A549 (cell line): ENCODE measurements around the gene UCKL1. TPM values are rescaled to one million over a fixed set of nuclear protein-coding genes. Genes with fewer than 3 reads are reported as not detected.

Experiments used
- ATAC-seq, 2 experiments: fragments of 200-7000 bp in 1 of 2; fragments of >200 bp in 1 of 2; cut with Nextera tagmentation in 1 of 2; cut with Tn5 transposase in 1 of 2; 3 replicates each; pipeline versions ENCODE4 v1.8.0 to v1.9.1; 2018 to 2020; ENCODE audit warnings: mild to moderate bottlenecking in 1 of 2, moderate library complexity in 1 of 2
- CTCF ChIA-PET: fragments of 300-600 bp; sonication (Branson Sonifier 250); formaldehyde crosslinking; extraction: SDS; loops from one replicate; lab custom pipeline; 2021; ENCODE audit warnings: antibody characterized with exemption, inconsistent platforms; lab: Yijun Ruan, JAX
- POLR2A ChIA-PET: fragments of 350-600 bp; formaldehyde crosslinking; extraction: SDS; loops from one replicate; lab custom pipeline; 2021; ENCODE audit warnings: antibody characterized with exemption, inconsistent platforms; lab: Yijun Ruan, JAX
- DNase-seq, 2 experiments: peaks; one replicate each; pipeline versions ENCODE4 v3.0.0 to v3.0.0-alpha.2; 2011 to 2016; ENCODE audit warnings: low read depth in 1 of 2, low spot score in 1 of 2
- FAIRE-seq: peaks from 2 replicates; lab custom pipeline; 2011; peaks lifted over from hg19 to GRCh38; lab: Jason Lieb, UNC
- H3K27ac ChIP-seq, 2 experiments: fragments of >200 bp; sonication (Bioruptor Twin); formaldehyde crosslinking; 3 replicates each; pipeline ENCODE4 v1.5.1; 2016 to 2017
- H3K4me1 ChIP-seq: fragments of >200 bp; sonication (Bioruptor Twin); formaldehyde crosslinking; 3 replicates; pipeline ENCODE4 v1.6.1; 2016
- H3K4me2 ChIP-seq: fragments of >200 bp; sonication (Bioruptor Twin); formaldehyde crosslinking; 3 replicates; pipeline ENCODE4 v1.6.1; 2016
- H3K4me3 ChIP-seq: fragments of >200 bp; sonication (Bioruptor Twin); formaldehyde crosslinking; 3 replicates; pipeline ENCODE4 v1.5.1; 2016
- H3K9me3 ChIP-seq: fragments of >200 bp; sonication (Bioruptor Twin); formaldehyde crosslinking; 3 replicates; pipeline ENCODE4 v1.6.1; 2016
- CEBPB ChIP-seq, 2 experiments: fragments of >200 bp in 1 of 2; sonication (Bioruptor Twin) in 1 of 2; formaldehyde crosslinking in 1 of 2; IDR thresholded peaks; 2 replicates each; pipeline ENCODE4 v1.6.1; 2012 to 2016
- ESRRA ChIP-seq: fragments of 150-350 bp; IDR thresholded peaks from 2 replicates; pipeline ENCODE4 v1.6.1; 2014; ENCODE audit warnings: mild to moderate bottlenecking, low read length, borderline replicate concordance
- WGBS: methylation state at CpG from one replicate; pipeline ENCODE4 v1.1.6; 2017; ENCODE audit errors: missing lambda C conversion rate; 5-methylcytosine and 5-hydroxymethylcytosine counted together
- polyA plus RNA-seq, 4 experiments: library from polyadenylated mRNA; depleted of rRNA in 3 of 4; stranded (reverse); fragments of >200 nt; fragmentation: RNase III in 1 of 4; extraction: RNeasy Plus Mini Kit Qiagen cat#74134 plus additional on column Dnase treatment in 1 of 4; gene quantifications; 2 replicates in 3 of 4; 3 replicates in 1 of 4; pipeline ENCODE4 v1.2.3, GENCODE V29; 2011 to 2017
- small RNA-seq, 6 experiments: library from RNA; depleted of rRNA; stranded (forward); fragments of <200 nt; gene quantifications; one replicate each; pipeline ENCODE3, GENCODE V24; 2012
- TF ChIP-seq, protein P1 (sequence below): fragments of >200 bp; sonication (Bioruptor Twin); formaldehyde crosslinking; IDR thresholded peaks from 2 replicates; pipeline ENCODE4 v1.6.1; 2016

The UCKL1 gene
- polyA plus RNA-seq, 2 of the 4 experiments (the other 2 are of a cell fraction), result 19.1 to 30.4 TPM

DNA sequence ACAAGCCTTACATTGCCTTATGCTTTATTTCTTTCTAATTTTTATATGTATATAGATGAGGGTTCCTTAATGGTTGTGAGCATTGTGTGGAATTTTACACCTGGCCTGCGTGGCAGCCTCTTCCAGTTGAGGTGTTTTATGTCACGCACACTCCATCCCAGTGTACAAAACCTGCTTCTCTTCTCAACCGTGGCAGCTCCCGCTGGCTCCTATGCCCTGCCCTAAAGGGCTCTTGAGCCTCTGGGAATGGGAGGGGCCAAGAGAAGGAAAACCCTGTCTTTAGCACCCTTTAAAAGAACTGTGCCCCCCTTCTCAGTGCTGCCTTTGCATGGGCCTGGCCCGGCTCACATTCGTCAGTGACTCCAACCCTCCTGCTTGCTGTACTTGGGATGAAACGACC lies 65.6 kb downstream of the UCKL1 start (continued):
- TF ChIP-seq, protein P1, sequence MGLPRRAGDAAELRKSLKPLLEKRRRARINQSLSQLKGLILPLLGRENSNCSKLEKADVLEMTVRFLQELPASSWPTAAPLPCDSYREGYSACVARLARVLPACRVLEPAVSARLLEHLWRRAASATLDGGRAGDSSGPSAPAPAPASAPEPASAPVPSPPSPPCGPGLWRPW, result no peak

DNA sequence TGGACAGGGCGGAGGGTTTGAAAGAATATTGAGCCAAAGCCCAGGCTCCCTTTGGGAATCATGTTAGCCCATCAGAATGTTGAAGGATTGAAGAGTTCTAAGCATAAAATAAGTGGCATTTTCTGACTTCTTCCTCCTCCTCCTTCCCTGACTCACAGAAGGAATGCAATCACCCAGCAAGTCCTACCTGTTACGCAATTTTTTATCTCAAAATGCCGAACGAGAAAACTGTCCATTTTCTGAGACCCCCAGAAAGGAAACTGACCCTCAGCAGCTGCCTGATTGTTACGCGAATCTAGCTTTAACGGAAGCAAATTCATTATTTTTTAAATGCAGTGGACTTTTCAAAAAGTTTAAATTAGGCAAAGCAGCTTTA lies 66.0 kb downstream of the UCKL1 start:
- FAIRE-seq, result no peak
- H3K4me3 ChIP-seq, result no peak overlapping the region
- H3K4me2 ChIP-seq, result no peak overlapping the region
- CTCF ChIA-PET, result interaction anchor here (1.2 to 3.0 kb wide), 5 partner anchors 8 to 248 kb away, joined by 3 to 15 read pairs (median 9); partner anchors contain the start of gene TPD52L2
- TF ChIP-seq CEBPB (IDR thresholded peaks at IDR 0.05), result peak; percentile 32 to 62; a peak in 3 of 4 replicates
- no peak for TF ChIP-seq ESRRA
- TF ChIP-seq, all 56 proteins: peak for 1
- no peak for DNase-seq
- Histone ChIP-seq H3K9me3 (no peaks in the 10 kb centered on the region), H3K4me1 (no peaks in the 10 kb centered on the region), H3K27ac (no peak overlapping the region)
- POLR2A ChIA-PET, result no interaction called here
- ATAC-seq, result no peak
- 91% methylated on average over 7 of the region's 7 CpGs for WGBS

Small RNAs within 50 kb of the gene (small RNA-seq; reads per million reads assigned to genes)
- 0 reads per million in 6 experiments for gene MIR647
- 0 reads per million in 6 experiments for gene MIR941-2
- gene MIR941-4, result 0 reads per million in 6 experiments
- gene MIR941-5, result 0 reads per million in 6 experiments
- 0 to 36.5 (median 0.52) reads per million in 6 experiments for gene RNU1-134P

Other genes starting within 250 kb of the UCKL1 start
- 14.1 and 25.1 TPM in 2 replicates for gene ARFRP1, start 248.4 kb downstream of the UCKL1 start, polyA plus RNA-seq (2011; rRNA removed)
- 29.7 to 33.2 TPM (median 31.1 TPM) in 3 replicates for gene ARFRP1, start 248.4 kb downstream of the UCKL1 start, polyA plus RNA-seq (2017; fragmentation: RNase III; extraction: RNeasy Plus Mini Kit Qiagen cat#74134 plus additional on column Dnase treatment)
- gene ZGPAT, start 248.4 kb downstream of the UCKL1 start, polyA plus RNA-seq (2011; rRNA removed), result 9.2 and 9.5 TPM in 2 replicates
- gene ZGPAT, start 248.4 kb downstream of the UCKL1 start, polyA plus RNA-seq (2017; fragmentation: RNase III; extraction: RNeasy Plus Mini Kit Qiagen cat#74134 plus additional on column Dnase treatment), result 22.6 to 25.6 TPM (median 23.9 TPM) in 3 replicates
- 2.5 and 2.8 TPM in 2 replicates for gene LIME1, start 219.8 kb downstream of the UCKL1 start, polyA plus RNA-seq (2011; rRNA removed)
- gene LIME1, start 219.8 kb downstream of the UCKL1 start, polyA plus RNA-seq (2017; fragmentation: RNase III; extraction: RNeasy Plus Mini Kit Qiagen cat#74134 plus additional on column Dnase treatment), result 5.9 to 7.2 TPM (median 6.5 TPM) in 3 replicates
- 22.5 and 28.1 TPM in 2 replicates for gene SLC2A4RG, start 216.6 kb downstream of the UCKL1 start, polyA plus RNA-seq (2011; rRNA removed)
- 59.6 to 64.7 TPM (median 64.6 TPM) in 3 replicates for gene SLC2A4RG, start 216.6 kb downstream of the UCKL1 start, polyA plus RNA-seq (2017; fragmentation: RNase III; extraction: RNeasy Plus Mini Kit Qiagen cat#74134 plus additional on column Dnase treatment)
- 0.17 and 0.26 TPM in 2 replicates for gene ZBTB46, start 125.2 kb downstream of the UCKL1 start, polyA plus RNA-seq (2011; rRNA removed)
- gene ZBTB46, start 125.2 kb downstream of the UCKL1 start, polyA plus RNA-seq (2017; fragmentation: RNase III; extraction: RNeasy Plus Mini Kit Qiagen cat#74134 plus additional on column Dnase treatment), result 0.32 to 0.43 TPM (median 0.42 TPM) in 3 replicates
- not detected in 2 replicates for gene ABHD16B, start 94.9 kb downstream of the UCKL1 start, polyA plus RNA-seq (2011; rRNA removed)
- not detected in 3 replicates for gene ABHD16B, start 94.9 kb downstream of the UCKL1 start, polyA plus RNA-seq (2017; fragmentation: RNase III; extraction: RNeasy Plus Mini Kit Qiagen cat#74134 plus additional on column Dnase treatment)
- gene TPD52L2, start 91.1 kb downstream of the UCKL1 start, polyA plus RNA-seq (2011; rRNA removed), result 86.3 and 93.9 TPM in 2 replicates
- 94.1 to 102 TPM (median 99.0 TPM) in 3 replicates for gene TPD52L2, start 91.1 kb downstream of the UCKL1 start, polyA plus RNA-seq (2017; fragmentation: RNase III; extraction: RNeasy Plus Mini Kit Qiagen cat#74134 plus additional on column Dnase treatment)
- gene DNAJC5, start 61.3 kb downstream of the UCKL1 start, polyA plus RNA-seq (2011; rRNA removed), result 20.3 and 20.4 TPM in 2 replicates
- 21.7 to 23.2 TPM (median 23.2 TPM) in 3 replicates for gene DNAJC5, start 61.3 kb downstream of the UCKL1 start, polyA plus RNA-seq (2017; fragmentation: RNase III; extraction: RNeasy Plus Mini Kit Qiagen cat#74134 plus additional on column Dnase treatment)
- 2.1 and 3.2 TPM in 2 replicates for gene ZNF512B, start 13.5 kb upstream of the UCKL1 start, polyA plus RNA-seq (2011; rRNA removed)
- 14.4 to 17.6 TPM (median 16.8 TPM) in 3 replicates for gene ZNF512B, start 13.5 kb upstream of the UCKL1 start, polyA plus RNA-seq (2017; fragmentation: RNase III; extraction: RNeasy Plus Mini Kit Qiagen cat#74134 plus additional on column Dnase treatment)
- gene SAMD10, start 23.2 kb upstream of the UCKL1 start, polyA plus RNA-seq (2011; rRNA removed), result not detected in 2 replicates
- not detected in 3 replicates for gene SAMD10, start 23.2 kb upstream of the UCKL1 start, polyA plus RNA-seq (2017; fragmentation: RNase III; extraction: RNeasy Plus Mini Kit Qiagen cat#74134 plus additional on column Dnase treatment)
- gene PRPF6, start 24.7 kb upstream of the UCKL1 start, polyA plus RNA-seq (2011; rRNA removed), result 42.8 and 47.5 TPM in 2 replicates
- gene PRPF6, start 24.7 kb upstream of the UCKL1 start, polyA plus RNA-seq (2017; fragmentation: RNase III; extraction: RNeasy Plus Mini Kit Qiagen cat#74134 plus additional on column Dnase treatment), result 47.2 to 48.9 TPM (median 48.7 TPM) in 3 replicates
- 0.13 and 0.21 TPM in 2 replicates for gene C20orf204, start 79.8 kb upstream of the UCKL1 start, polyA plus RNA-seq (2011; rRNA removed)
- gene C20orf204, start 79.8 kb upstream of the UCKL1 start, polyA plus RNA-seq (2017; fragmentation: RNase III; extraction: RNeasy Plus Mini Kit Qiagen cat#74134 plus additional on column Dnase treatment), result 0.49 to 0.69 TPM (median 0.59 TPM) in 3 replicates
- 0.13 and 0.19 TPM in 2 replicates for gene SOX18, start 93.2 kb upstream of the UCKL1 start, polyA plus RNA-seq (2011; rRNA removed)
- 0.92 to 1.4 TPM (median 1.3 TPM) in 3 replicates for gene SOX18, start 93.2 kb upstream of the UCKL1 start, polyA plus RNA-seq (2017; fragmentation: RNase III; extraction: RNeasy Plus Mini Kit Qiagen cat#74134 plus additional on column Dnase treatment)
- 11.2 and 13.3 TPM in 2 replicates for gene TCEA2, start 106.8 kb upstream of the UCKL1 start, polyA plus RNA-seq (2011; rRNA removed)
- gene TCEA2, start 106.8 kb upstream of the UCKL1 start, polyA plus RNA-seq (2017; fragmentation: RNase III; extraction: RNeasy Plus Mini Kit Qiagen cat#74134 plus additional on column Dnase treatment), result 23.3 to 34.7 TPM (median 29.8 TPM) in 3 replicates
- gene RGS19, start 123.1 kb upstream of the UCKL1 start, polyA plus RNA-seq (2011; rRNA removed), result 12.3 and 13.8 TPM in 2 replicates
- gene RGS19, start 123.1 kb upstream of the UCKL1 start, polyA plus RNA-seq (2017; fragmentation: RNase III; extraction: RNeasy Plus Mini Kit Qiagen cat#74134 plus additional on column Dnase treatment), result 16.1 to 18.8 TPM (median 16.5 TPM) in 3 replicates
- gene OPRL1, start 123.7 kb upstream of the UCKL1 start, polyA plus RNA-seq (2011; rRNA removed), result 0.54 and 0.98 TPM in 2 replicates
- 0.83 to 1.5 TPM (median 1.2 TPM) in 3 replicates for gene OPRL1, start 123.7 kb upstream of the UCKL1 start, polyA plus RNA-seq (2017; fragmentation: RNase III; extraction: RNeasy Plus Mini Kit Qiagen cat#74134 plus additional on column Dnase treatment)
- gene LKAAEAR1, start 128.0 kb upstream of the UCKL1 start, polyA plus RNA-seq (2011; rRNA removed), result 0.14 TPM in 1 of 2 replicates, not detected in the other
- 0.49 to 0.60 TPM (median 0.56 TPM) in 3 replicates for gene LKAAEAR1, start 128.0 kb upstream of the UCKL1 start, polyA plus RNA-seq (2017; fragmentation: RNase III; extraction: RNeasy Plus Mini Kit Qiagen cat#74134 plus additional on column Dnase treatment)
- gene NPBWR2, start 151.1 kb upstream of the UCKL1 start, polyA plus RNA-seq (2011; rRNA removed), result not detected in 2 replicates
- gene NPBWR2, start 151.1 kb upstream of the UCKL1 start, polyA plus RNA-seq (2017; fragmentation: RNase III; extraction: RNeasy Plus Mini Kit Qiagen cat#74134 plus additional on column Dnase treatment), result not detected in 3 replicates
- gene MYT1, start 208.0 kb upstream of the UCKL1 start, polyA plus RNA-seq (2011; rRNA removed), result 0.22 and 0.29 TPM in 2 replicates
- 0.21 to 0.26 TPM (median 0.26 TPM) in 3 replicates for gene MYT1, start 208.0 kb upstream of the UCKL1 start, polyA plus RNA-seq (2017; fragmentation: RNase III; extraction: RNeasy Plus Mini Kit Qiagen cat#74134 plus additional on column Dnase treatment)